GM18907 (cell line): ENCODE results near the gene CFAP92.
"Not testable (repeated sequence)": the region's sequence is repeated elsewhere in the genome, so short reads cannot be mapped to it uniquely, and the experiment has no call there.

Experiments used
- ATAC-seq: cut with Tn5 transposase; IDR thresholded peaks from one replicate; pipeline ENCODE4 v1.9.1; 2021; ENCODE audit warnings: mild to moderate bottlenecking, moderate library complexity; ENCODE audit not compliant: unreplicated experiment

CFAP92 gene

DNA sequence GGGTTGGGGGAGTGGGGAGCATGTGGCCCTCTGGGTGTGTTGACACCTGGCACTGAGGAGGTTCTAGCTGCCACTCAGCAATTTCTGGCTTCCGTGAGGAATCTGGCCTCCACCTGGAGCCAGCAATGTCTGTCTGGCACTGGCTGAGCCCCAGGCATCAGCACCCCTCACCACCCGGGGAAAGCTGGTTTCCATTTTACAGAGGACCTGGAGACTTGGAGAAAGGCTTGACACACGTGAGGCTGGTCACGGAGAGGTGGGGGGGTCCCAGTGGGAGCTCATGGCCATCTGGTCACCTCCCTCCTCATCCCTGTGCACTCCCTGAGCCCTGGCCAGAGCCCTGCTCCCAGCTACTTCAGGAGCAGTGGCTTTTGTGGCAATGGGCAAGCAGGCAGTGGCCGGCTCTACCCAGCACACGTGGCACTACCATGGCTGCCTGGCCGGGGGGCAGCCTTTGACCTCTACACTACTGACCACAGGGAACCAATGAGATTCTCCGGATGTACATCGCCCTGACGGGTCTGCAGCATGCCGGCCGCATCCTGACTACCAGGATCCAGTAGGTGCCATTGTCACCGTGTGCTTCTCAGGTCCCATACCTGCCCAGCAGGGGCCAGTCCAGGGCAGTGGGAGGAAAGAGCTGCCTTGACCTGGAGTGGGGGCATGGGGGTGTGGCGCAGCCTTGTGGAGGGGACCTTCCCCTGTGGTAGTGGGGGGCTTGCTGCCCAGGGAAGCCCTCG is 86.0 kb downstream of the CFAP92 start:
- ATAC-seq: no peak

DNA sequence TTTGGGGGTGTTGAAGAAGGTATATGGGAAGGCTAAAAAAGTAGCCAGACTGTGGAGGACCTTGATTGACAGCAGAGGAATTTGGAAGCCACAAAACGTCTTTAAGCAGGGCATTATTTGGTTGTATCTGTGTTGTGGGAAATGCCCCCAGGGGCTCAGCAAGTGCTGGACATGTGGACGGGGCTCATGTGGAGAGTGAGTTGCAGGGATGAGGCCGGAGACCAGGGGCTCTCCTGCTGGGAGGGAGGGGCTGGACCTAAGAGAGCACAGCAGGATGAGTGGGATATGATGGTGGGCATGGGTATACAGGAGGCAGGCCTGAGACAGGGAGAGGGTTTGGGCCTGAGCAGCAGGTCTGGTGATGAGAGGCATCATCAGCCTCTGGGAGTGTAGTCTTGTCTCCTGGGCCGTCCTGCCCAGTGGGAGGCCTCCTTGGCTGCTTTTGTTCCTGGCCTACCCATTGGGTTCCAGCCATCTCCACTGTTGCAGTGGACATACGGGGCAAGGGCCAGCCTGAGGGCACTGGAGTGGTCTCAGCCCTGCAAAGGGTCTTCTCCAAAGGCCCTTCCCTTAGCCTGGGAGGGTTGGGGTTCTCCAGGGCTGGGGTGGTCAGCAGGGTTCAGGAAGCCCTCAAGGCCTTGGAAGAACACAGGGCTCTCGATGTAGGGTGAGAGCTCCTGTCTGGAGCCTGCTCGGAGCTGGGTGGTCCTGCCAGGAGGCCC is 86.9 kb downstream of the CFAP92 start:
- ATAC-seq: no peak

DNA sequence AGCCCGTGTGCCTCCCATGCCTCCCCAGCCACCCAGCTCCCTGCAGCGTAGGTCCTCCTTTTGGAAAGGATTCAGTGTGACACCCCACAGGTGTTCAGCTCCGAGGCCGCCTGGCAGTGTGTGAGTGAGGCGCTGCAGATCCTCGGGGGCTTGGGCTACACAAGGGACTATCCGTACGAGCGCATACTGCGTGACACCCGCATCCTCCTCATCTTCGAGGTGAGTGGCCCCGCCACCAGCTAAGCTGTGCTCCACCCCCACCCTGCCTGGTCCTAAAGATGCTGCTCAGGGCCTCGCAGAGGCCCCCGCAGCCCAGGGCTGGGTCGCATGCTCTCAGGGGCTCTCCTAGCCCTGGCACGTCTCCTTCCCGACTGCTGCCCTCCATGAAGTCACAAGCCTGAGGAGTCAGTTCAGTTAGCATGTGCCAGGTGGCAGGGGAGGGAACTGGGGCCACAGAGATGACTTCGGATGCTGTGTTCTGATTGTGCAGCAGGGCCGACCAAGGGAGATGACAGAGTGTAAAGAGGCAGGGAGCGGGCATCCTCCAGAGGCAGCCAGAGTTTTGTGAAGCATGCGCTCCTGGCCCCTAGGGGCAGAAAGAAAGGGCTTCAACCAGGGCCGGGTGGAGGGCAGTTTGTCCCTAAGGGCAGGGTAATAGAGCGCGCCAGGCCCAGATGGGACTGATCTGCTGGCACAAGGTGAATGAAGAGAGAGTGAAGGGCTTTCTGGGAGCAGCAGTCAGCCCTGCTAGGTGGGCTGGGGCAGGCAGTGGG is 87.7 kb downstream of the CFAP92 start:
- no peak for ATAC-seq

- ATAC-seq: no peak
These were observed 90.4 kb downstream of the CFAP92 start for GRCh38 chr3:128903501-128903900.

DNA sequence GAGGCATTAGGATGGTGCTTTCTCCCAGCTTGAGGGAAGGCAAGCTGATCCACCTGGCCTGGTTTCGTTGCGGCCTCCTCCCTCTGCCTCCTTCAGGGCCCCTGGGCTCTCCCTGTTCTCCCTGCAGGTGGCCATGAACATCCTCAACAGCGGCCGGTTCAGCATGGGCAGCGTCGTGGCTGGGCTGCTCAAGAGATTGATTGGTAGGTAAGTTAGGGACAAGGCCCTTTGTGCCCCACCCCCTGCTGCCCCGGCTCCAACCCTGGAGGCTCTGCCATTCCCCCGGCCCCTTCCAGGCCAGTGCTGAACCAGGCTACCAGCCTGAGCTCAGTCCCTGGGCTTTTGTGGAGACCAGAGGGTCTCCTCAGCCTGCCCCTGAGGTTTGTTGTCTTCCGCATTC is 91.5 kb downstream of the CFAP92 start:
- ATAC-seq: no peak

- no peak for ATAC-seq
These were observed 97.8 kb downstream of the CFAP92 start for GRCh38 chr3:128895843-128896697.

GRCh38 chr3:128889139-128889894 is 104.6 kb downstream of the CFAP92 start:
- no peak for ATAC-seq

- no peak for ATAC-seq
These were observed 108.9 kb downstream of the CFAP92 start for GRCh38 chr3:128884992-128885391.

DNA sequence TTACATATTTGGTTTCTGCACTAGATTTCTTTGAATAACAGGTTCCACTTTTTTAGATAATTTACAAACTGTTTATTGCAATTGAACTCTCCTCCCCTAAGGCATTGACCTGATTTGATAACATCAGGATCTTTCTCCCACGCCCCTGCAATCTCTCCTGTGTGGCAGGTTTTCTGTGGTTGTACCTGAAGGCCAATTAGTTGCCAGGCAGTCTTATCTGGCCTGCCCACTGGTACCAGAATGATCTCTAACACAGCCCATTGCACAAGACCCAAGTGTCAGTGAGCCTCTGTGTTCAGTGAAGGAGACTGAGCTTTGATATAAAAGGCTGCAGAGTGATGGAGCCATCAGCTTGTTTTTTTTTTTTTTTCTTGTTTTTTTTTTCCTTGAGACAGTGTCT is 111.2 kb downstream of the CFAP92 start:
- no peak for ATAC-seq

- ATAC-seq: no peak
These were observed 112.3 kb downstream of the CFAP92 start for GRCh38 chr3:128881576-128881975.

DNA sequence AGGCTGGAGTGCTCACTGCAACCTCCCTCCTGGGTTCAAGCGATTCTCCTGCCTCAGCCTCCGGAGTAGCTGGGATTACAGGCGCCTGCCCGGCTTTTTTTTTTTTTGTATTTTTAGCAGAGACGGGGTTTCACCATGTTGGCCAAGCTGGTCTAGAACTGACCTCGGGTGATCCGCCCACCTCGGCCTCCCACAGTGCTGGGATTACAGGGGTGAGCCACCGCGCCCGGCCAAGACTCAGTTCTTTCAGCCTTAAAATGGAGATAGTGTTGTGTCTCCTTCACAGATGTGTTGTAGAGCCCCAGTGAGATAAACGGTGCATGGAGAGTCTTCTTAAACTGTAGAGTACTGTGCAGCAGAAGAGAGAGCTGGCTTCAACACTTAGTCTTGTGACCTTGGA is 113.4 kb downstream of the CFAP92 start:
- ATAC-seq: not testable (repeated sequence)

- ATAC-seq: no peak
These were observed 113.9 kb downstream of the CFAP92 start for GRCh38 chr3:128879991-128880390.

- peak; percentile 89 for ATAC-seq
These were observed 114.5 kb downstream of the CFAP92 start, which contains the start of gene ACAD9 for GRCh38 chr3:128879125-128879969. Gene ACAD9, plus strand, starts transcription at chr3:128879620. Its CDS starts 72 bp downstream, at chr3:128879692.

DNA sequence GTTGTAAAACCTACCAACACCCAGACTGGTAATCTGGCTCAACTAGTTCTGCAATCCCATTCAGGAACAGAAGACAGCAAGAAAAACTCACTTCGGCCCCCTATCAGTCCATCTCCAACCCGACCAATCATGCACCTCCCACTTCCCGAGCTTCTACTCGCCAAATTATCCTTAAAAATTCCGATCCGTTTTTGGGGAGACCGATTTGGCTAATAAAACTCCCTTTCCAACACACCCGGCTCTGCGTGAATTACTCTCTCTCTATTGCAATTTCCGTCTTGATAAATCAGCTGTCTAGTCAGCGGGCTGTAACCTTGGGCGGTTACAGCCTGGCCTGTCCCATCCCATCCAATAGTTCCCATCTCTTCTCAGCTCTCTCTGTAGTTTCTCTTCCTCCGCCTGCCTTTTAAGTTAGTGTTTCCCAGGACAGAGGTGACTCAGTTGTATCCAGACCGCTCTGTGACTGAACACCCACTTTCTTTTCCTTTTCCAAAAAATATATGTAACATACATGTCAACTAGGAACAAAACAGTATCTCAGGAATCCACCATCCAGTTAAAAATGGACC is 115.2 kb downstream of the CFAP92 start:
- ATAC-seq: peak; percentile 18

DNA sequence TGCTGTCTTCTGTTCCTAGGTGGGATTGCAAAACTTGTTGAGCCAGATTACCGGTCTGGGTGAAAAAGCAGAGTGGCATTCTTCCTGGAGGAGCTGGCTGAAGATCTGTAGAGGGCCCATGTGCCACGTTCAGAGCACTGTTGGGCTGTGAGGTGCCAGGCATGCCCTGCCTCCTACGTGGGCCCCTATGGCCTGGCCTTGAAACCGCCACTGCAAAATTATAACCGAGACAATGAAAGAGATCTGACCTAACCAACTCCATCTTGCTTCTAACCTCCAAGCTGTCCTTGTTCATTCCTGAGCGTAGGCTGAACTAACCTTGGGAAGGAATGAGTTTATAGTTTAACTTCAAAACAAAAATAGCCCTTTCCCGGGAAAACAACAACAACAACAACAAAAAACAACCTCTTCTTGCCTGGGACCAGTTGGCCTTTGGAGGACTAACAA is 115.8 kb downstream of the CFAP92 start:
- no peak for ATAC-seq

- no peak for ATAC-seq
These were observed 118.2 kb downstream of the CFAP92 start for GRCh38 chr3:128875556-128876120.

DNA sequence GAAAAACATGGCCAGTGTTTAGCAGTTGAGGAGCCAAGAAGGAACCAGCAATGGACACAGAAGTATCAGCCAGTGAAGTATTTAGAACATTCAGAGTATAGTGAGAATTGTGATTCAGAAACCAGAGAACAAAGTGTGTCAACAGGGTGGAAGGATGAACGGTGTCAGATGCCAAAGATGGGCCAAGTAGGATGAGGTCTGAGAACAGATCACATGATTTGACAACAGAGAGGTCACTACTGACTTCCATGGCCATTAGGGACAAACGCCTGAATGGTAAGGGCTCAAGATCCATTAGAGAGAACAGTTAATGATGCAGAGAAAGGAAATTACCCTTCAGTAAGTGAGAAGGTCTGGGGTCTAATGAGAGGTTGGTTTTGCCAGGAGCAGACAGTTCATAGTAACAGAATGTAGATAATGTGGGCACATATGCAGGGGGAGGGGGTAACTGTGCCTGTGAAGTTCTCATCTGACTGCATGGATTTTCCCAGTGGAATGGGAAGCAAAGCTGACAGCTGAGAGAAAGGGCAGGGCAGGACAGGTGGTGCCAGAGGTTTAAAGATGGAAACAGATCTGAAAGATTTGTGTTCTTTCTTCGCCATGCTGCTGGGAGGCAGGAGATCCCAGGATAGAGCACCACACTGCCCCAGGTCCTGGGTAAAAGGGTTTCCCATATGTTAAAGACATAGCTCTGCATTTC is 119.2 kb downstream of the CFAP92 start:
- no peak for ATAC-seq
